Motor neuron (in vitro differentiated cells): ENCODE data around the gene DDX41. TPM values are rescaled to one million over a fixed set of nuclear protein-coding genes. Genes with fewer than 3 reads are reported as not detected.
"Not testable (repeated sequence)": the region's sequence is repeated elsewhere in the genome, so short reads cannot be mapped to it uniquely, and the experiment has no call there.

Experiments used
- ATAC-seq, 8 experiments: fragments of 200-7000 bp; cut with Tn5 transposase; replicated peaks in 6 of 8; 2 replicates each; pipeline ENCODE4 v1.8.0; 2021; ENCODE audit warnings: mild to moderate bottlenecking in 8 of 8, moderate library complexity in 8 of 8
- H3K27ac ChIP-seq, 2 donors: fragments of 250-450 bp; sonication (Bioruptor Pico); 2 replicates each; pipeline ENCODE4 v1.9.0; 2021; ENCODE audit warnings: antibody characterized with exemption in 2 of 2, mild to moderate bottlenecking in 2 of 2, moderate library complexity in 1 of 2
- H3K4me1 ChIP-seq, 2 donors: fragments of 250-450 bp; sonication (Bioruptor Pico); replicated peaks in 1 of 2; 2 replicates each; pipeline ENCODE4 v1.6.1; 2021; ENCODE audit warnings: antibody characterized with exemption in 2 of 2, mild to moderate bottlenecking in 2 of 2, moderate library complexity in 1 of 2
- H3K4me3 ChIP-seq, 5 donors: fragments of 250-450 bp; sonication (Bioruptor Pico); 2 replicates each; pipeline ENCODE4 v1.9.0; 2021; ENCODE audit warnings: antibody characterized with exemption in 5 of 5, mild to moderate bottlenecking in 5 of 5, moderate library complexity in 4 of 5
- WGBS, 10 experiments: fragments of 450-650 bp; shearing (Covaris generic); methylation state at CpG; one replicate each; pipeline ENCODE4 v1.0.0; 2022; 5-methylcytosine and 5-hydroxymethylcytosine counted together
- in situ Hi-C, 9 experiments: fragments of 400-800 bp; cut with MboI; loops; one replicate each; pipeline ENCODE4 v1.15.0; 2021; ENCODE audit warnings: low sequenced_read_pairs in 9 of 9, low pct_unique_long_range_greater_than_20kb in 2 of 9; ENCODE audit not compliant: unreplicated experiment in 9 of 9
- total RNA-seq, 8 experiments: library from RNA; unstranded; fragments of 300-600 nt; gene quantifications; 2 replicates each; pipeline versions ENCODE4 v1.2.3 to v1.2.4, GENCODE V29; 2022

Gene DDX41
- total RNA-seq, 8 experiments from 2014 or later = 72.7 to 158 (median 97.0) TPM

DNA sequence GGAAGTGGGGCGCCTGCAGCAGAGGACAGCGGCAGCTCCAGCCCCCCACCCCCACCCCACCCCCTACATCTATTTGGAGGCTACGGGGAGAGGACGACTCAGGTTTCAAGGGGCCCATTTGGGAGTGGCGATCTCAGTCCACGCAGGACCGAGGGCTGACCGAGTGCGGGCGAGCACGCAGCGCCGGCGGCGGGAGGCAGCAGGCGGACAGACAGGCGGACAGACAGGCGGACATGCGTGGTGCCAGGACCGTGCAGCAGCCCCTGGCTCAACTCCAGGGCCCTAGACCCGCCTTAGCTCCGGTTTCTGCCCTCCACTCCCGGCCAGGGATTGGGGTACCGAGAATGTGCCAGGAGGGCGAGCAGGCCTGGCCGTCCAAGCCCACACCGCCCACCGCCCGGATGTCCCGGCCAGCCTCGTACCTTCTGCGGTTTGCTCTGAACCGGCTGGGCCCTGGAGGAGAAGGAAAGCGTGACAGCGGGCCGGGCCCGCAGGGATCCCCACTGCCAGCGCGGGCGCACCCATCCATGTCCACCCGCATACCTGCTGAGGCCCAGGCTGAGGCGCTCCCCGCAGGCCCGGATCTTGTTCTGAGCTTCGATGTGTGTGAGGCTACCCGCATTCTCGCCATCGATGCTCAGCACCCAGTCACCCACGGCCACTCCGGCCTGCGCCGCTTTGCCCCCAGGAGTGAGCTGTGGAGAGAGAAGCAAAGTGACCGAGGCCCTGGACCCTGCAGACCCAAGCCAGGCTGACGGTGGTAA, 24.6 kb downstream of the DDX41 start:
- Histone ChIP-seq H3K27ac (no peak overlapping the region), H3K4me3 (no peak overlapping the region), H3K4me1 (peaks cover 28 to 34% of the 10 kb centered on the region in 2 donors)
- in situ Hi-C loops = loop anchor here in 1 of 9 experiments (25.0 kb wide), 1 partner anchor 105 kb away; the partner anchor contains the start of gene SLC34A1
- 92 to 100% (median 100%) methylated on average over 2 to 9 of the region's 54 CpGs; no CpG with 5 or more reads in 4 of the 10 experiments for WGBS, 10 experiments
- no peak for ATAC-seq

DNA sequence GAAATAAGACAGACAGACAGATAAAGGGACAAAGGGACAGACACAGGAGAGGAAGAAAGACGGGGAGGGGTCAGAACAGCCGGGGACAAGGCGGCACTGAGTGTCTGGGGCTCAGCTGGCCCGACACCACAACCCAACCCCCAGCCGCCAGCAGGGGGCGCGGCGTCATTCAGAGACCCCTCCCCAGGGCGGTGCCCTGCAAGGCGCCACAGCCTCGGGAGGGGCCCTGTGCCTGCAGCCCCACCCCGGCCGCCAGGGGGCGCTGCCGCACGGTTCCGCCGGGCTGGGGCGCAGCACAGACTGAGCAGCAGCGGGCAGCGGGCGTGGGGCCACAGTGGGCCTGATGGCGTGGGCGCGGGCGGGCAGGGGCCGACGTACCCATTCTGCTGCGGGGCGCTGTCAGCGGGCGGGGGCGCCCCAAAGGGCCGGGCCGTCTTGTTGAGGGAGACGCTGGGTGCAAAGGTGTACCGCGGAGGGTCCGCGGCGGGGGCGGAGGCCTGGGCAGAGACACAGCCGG, 25.3 kb downstream of the DDX41 start:
- H3K4me1 ChIP-seq = peaks cover 28 to 34% of the 10 kb centered on the region in 2 donors
- WGBS, 10 experiments = no CpG with 5 or more reads among the region's 43 CpGs
- in situ Hi-C loops = loop anchor here in 1 of 9 experiments (25.0 kb wide), 1 partner anchor 104 kb away; the partner anchor contains the start of gene SLC34A1
- peak overlapping the region in 1 of 2 donors; percentile 3 for H3K27ac ChIP-seq
- peak; percentile 5 to 38 (median 14) for ATAC-seq
- H3K4me3 ChIP-seq = no peak overlapping the region

DNA sequence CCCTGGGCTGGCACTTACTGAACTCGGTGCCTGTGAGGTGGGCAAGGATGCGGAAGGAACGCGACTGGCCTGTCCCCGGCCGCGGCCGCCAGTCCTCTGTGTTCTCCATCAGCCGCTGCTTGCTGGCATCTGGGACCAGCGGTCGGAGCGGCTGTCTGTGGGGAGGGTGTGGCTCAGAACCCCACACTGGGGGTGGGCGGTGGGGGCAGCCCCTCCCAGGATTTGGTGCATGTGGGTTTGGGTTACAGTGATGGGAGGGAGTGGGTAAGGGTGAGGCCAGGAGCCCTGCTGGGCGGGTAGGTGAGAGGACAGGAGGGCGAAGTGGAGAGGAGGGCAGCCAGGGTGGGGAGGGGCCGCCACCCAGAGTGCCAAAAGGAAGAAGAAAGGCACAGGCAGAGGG, 25.8 kb downstream of the DDX41 start:
- in situ Hi-C loops = loop anchor here in 1 of 9 experiments (25.0 kb wide), 1 partner anchor 104 kb away; the partner anchor contains the start of gene SLC34A1
- Histone ChIP-seq H3K27ac (no peak overlapping the region), H3K4me3 (no peak overlapping the region), H3K4me1 (peaks cover 24 to 29% of the 10 kb centered on the region in 2 donors)
- 82 to 84% methylated on average over 3 to 8 of the region's 16 CpGs; no CpG with 5 or more reads in 8 of the 10 experiments for WGBS, 10 experiments
- ATAC-seq = no peak

DNA sequence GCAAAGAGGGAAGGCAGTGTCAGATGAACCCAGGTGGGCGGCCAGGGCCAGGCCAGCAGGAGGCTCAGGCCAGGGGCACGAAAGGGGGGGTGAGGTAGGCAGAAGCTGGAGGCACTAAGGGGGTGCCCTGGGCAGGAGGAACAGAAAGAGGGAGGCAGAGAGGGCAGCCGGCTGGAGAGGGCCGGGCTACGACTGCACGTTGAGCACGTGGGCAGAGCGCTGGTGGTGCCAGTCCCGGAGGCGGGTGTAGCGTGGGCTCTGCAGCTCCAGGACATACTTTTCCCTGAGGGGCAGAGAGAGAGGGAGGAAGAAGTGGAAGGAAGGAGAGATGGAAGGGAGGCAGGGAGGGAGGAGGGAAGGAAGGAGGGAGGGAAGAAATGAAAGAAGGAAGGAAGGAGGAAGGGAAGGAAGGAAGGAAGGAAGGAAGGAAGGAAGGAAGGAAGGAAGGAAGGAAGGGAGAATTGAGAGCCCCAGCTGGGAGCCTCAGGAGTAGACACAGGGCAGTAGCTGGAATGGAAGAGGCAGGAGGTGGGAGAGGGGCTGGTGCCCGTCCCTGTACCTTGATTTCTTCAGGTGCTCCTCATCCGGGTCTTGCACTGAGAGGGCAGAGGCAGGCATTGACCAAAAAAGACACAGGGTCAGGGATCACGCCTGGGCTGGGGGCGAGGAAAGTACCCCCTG, 26.3 kb downstream of the DDX41 start:
- 80 to 96% (median 80%) methylated on average over 1 to 5 of the region's 15 CpGs; no CpG with 5 or more reads in 7 of the 10 experiments for WGBS, 10 experiments
- Histone ChIP-seq H3K4me3 (no peak overlapping the region), H3K4me1 (peaks cover 19 to 23% of the 10 kb centered on the region in 2 donors), H3K27ac (no peak overlapping the region)
- no peak for ATAC-seq
- in situ Hi-C loops = loop anchor here in 1 of 9 experiments (25.0 kb wide), 1 partner anchor 103 kb away; the partner anchor contains the start of gene SLC34A1

DNA sequence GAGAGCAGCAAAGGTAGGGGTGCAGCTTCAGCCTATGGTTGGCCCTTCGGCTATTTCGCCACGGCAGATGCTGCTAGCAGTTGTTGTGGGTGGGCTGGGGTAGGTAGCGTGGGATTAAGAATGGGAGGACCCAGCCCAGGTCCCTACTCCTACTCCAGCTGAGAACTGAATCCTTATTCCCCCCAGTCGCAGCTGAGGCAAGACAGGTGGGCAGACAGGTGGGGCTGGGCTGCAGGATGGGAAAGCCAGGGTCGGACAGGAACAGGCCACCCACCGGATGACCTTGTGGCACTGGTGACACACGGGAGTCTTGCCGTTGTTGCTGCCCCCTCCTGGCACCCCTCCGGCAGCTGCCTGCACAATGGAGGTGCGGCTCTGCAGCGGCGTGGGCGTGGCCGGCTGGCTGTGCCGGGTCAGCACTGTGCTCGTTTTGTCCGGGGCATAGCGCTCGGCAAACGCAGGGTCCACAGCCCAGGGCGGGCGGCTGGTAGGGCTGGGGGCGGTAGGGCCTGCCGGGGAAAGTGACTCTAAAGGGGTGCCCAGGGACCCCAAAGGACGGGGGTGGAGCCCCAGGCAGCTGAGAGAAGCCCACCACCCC, 27.5 kb downstream of the DDX41 start:
- Histone ChIP-seq H3K27ac (peak overlapping the region in 1 of 2 donors; percentile 41), H3K4me1 (peaks cover 6 to 11% of the 10 kb centered on the region in 2 donors), H3K4me3 (no peak overlapping the region)
- 90% methylated on average over 5 of the region's 26 CpGs; no CpG with 5 or more reads in 9 of the 10 experiments for WGBS, 10 experiments
- in situ Hi-C loops = loop anchor here in 1 of 9 experiments (25.0 kb wide), 1 partner anchor 102 kb away; the partner anchor contains the start of gene SLC34A1
- ATAC-seq = peak in 6 of 8 experiments; percentile 3 to 67 (median 52)

DNA sequence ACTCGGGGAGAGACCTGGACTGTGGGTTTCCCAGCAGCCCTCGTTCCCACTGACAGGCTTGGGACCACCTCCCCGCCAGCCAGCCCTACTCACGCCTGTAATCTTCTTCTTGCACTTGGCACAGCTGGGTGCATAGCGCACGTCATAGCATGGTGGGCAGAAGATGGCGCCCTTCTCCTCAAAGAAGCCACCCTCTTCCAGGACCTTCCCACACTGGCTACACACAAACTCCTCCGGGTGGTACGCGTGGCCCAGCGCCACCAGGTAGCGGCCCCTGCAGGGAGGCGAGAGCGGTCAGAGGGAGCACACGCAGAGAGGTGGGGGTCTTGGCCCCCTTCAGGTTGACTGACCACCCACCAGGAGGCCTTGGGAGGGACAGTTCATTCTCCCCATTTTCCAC, 28.8 kb downstream of the DDX41 start:
- no peak for ATAC-seq
- Histone ChIP-seq H3K4me1 (peaks cover 5 to 9% of the 10 kb centered on the region in 2 donors), H3K27ac (no peak overlapping the region), H3K4me3 (no peak overlapping the region)
- 89% methylated on average over 9 of the region's 15 CpGs; no CpG with 5 or more reads in 9 of the 10 experiments for WGBS, 10 experiments
- in situ Hi-C loops = loop anchor here in 1 of 9 experiments (25.0 kb wide), 1 partner anchor 101 kb away; the partner anchor contains the start of gene SLC34A1

DNA sequence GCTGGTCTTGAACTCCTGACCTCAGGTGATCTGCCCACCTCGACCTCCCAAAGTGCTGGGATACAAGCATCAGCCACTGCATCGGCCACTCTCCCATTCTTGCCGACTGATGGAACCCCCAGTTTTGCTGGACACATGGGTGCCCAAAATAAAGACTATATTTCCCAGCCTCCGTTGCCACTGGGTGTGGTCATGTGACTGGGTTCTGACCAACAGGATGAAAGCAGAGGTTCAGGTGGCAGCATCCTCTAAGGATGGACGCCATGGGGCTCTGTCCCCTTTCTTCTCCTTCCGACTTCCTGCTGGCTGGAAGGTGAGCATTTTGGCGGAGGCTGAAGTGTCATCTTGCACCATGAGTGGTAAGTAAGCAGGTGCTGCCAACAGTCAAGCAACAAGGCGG, 29.6 kb downstream of the DDX41 start:
- H3K4me3 ChIP-seq = no peak overlapping the region
- WGBS, 10 experiments = 90 to 100% (median 97%) methylated on average over 1 to 5 of the region's 8 CpGs; no CpG with 5 or more reads in 6 of the 10 experiments

DNA sequence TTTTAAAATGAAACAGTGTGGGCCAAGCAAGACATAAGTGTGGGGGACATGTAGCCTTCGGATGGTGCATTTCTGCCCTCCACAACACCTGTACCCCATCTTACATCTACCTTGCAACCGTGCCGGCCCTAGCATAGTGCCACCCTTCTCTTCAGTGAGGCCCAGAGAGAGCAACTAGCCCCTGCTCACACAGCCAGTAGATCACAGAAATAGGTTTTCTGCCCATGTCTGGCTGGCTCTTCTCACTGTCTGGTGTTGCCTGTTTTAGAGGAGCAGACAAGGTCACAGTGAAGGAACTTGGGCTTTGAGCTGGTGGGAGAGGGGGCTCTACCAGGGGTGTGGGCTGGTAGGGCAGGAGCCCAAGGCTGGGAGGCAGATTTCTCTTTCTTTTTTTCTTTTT, 30.5 kb downstream of the DDX41 start:
- WGBS, 10 experiments = 87 to 100% (median 100%) methylated on average over 1 to 3 of the region's 3 CpGs; no CpG with 5 or more reads in 5 of the 10 experiments
- in situ Hi-C loops = loop anchor here in 1 of 9 experiments (25.0 kb wide), 1 partner anchor 99 kb away; the partner anchor contains the start of gene SLC34A1
- Histone ChIP-seq H3K27ac (no peak overlapping the region), H3K4me3 (no peak overlapping the region), H3K4me1 (peaks cover 10 to 15% of the 10 kb centered on the region in 2 donors)
- ATAC-seq = no peak

More for the DNA sequence above, 29.6 kb downstream of the DDX41 start:
- in situ Hi-C loops = loop anchor here in 1 of 9 experiments (25.0 kb wide), 1 partner anchor 100 kb away; the partner anchor contains the start of gene SLC34A1
- no peak for ATAC-seq
- no peak overlapping the region for H3K27ac ChIP-seq
- peaks cover 10 to 15% of the 10 kb centered on the region in 2 donors for H3K4me1 ChIP-seq

DNA sequence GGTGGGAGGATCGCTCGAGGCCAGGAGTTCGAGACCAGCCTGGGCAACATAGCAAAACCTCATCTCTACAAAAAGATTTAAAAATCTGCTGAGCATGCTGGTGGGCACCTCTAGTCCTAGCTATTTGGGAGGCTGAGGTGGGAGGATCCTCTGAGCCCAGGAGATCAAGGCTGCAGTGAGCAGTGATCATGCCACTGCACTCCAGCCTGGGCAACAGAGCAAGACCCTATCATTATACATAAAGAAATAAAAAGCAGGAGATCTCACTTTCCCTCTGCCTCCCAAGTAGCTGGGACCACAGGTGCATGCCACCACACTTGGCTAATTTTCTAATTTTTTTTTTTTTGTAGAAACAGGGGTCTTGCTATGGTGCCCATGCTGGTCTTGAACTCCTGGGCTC, 31.0 kb downstream of the DDX41 start:
- H3K4me1 ChIP-seq = peaks cover 10 to 15% of the 10 kb centered on the region in 2 donors
- WGBS, 10 experiments = 80 to 100% (median 100%) methylated on average over 1 to 3 of the region's 3 CpGs; no CpG with 5 or more reads in 7 of the 10 experiments

DNA sequence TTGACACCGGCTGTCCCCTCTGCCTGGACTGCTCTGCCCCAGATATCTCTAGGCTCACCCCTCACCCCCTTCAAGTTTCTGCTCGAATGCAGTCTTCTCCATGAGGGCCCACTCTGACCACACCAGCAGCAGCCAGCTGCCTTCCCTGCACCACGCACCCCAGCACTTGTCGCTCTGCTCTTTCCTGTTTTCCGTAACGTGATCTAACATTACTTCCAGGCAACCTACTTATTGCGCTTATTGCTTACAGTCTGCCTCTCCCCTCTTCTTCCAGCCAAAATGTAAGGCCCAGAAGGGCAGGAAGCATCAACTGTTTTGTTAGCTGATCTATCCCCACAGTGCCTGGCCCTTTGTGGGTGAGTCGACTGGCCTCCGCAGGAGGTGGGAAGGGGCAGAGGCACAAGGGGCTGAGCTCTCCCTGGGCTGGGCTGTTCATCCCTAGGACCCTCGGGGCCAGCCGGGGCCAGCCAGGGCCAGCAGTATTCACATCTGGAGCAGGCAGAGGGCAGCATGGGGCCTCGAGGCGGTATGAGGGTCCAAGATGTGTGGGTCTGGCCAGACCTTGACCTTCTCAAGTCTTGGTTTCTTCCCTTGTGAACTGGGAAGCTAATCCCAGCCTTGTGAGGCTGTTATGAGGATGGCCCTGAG, 31.7 kb downstream of the DDX41 start:
- Histone ChIP-seq H3K4me1 (peaks cover 10 to 18% of the 10 kb centered on the region in 2 donors), H3K4me3 (no peak overlapping the region), H3K27ac (no peak overlapping the region)
- WGBS, 10 experiments = 78 to 100% (median 89%) methylated on average over 1 to 9 of the region's 13 CpGs; no CpG with 5 or more reads in 2 of the 10 experiments
- no peak for ATAC-seq
- in situ Hi-C loops = loop anchor here in 1 of 9 experiments (25.0 kb wide), 1 partner anchor 98 kb away; the partner anchor contains the start of gene SLC34A1

More for the DNA sequence above, 31.0 kb downstream of the DDX41 start:
- H3K4me3 ChIP-seq, H3K27ac ChIP-seq, ATAC-seq: not testable (repeated sequence)
- in situ Hi-C loops = loop anchor here in 1 of 9 experiments (25.0 kb wide), 1 partner anchor 98 kb away; the partner anchor contains the start of gene SLC34A1

DNA sequence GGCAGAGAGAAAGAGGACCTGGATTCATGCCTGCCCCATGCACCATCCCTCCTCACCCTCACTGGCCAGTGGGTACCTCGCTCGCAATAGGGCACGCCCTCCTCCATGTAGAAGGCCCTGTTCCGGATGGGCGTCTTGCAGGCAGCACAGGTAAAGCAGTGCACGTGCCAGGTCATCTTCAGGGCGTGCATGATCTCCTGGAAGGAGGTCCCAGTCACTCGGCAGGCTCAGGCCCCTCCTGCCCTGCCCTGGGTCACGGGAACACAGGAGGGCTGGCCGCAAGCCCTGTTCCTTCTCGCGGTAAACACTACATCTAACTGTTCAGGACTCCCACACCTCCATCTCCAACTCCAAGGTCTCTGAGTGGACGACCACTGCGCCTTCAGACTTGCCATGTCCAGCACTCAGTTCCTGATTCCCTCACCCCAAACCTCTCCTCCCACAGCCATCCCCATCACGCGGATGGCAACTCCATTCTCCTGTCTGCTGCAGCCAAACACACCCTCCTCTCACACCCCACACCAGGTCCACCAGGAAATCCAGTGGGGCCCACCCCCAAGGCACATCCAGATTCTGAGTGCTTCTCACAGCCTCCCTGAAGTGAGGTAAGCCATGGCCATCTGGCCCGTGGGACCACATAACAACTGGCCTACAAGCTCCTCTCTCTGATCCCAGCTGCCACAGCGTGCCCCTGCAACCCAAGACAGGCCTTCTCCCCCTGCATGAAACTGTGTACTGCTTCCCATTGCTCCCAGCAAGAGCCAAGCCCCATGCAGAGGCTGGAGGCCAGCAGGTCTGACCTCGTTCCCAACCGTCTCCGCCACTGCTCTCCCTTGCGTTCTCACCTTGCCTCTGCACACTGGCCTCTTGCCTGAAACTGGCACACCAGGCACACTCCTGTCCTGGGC, 32.5 kb downstream of the DDX41 start:
- ATAC-seq = peak in 1 of 8 experiments; percentile 2
- no peak overlapping the region for H3K4me3 ChIP-seq
- in situ Hi-C loops = loop anchor here in 1 of 9 experiments (25.0 kb wide), 1 partner anchor 97 kb away; the partner anchor contains the start of gene SLC34A1
- peaks cover 10 to 15% of the 10 kb centered on the region in 2 donors for H3K4me1 ChIP-seq
- WGBS, 10 experiments = 60 to 100% (median 98%) methylated on average over 1 to 8 of the region's 22 CpGs; no CpG with 5 or more reads in 5 of the 10 experiments
- H3K27ac ChIP-seq = no peak overlapping the region
